Common myeloid progenitor, CD34-positive (primary cell): ENCODE measurements around the gene LYPLA2.
"Not testable (repeated sequence)": the region's sequence is repeated elsewhere in the genome, so short reads cannot be mapped to it uniquely, and the experiment has no call there.

Source experiments
- CTCF ChIA-PET: fragments of 350-600 bp; sonication (Branson Sonifier 250); formaldehyde crosslinking; loops from one replicate; lab custom pipeline; 2021; ENCODE audit warnings: antibody characterized with exemption; lab: Charles Lee
- POLR2A ChIA-PET: fragments of 350-600 bp; sonication (Branson Sonifier 250); formaldehyde crosslinking; loops from one replicate; lab custom pipeline; 2021; ENCODE audit warnings: antibody characterized with exemption; lab: Charles Lee
- DNase-seq, 3 donors: peaks; one replicate each; pipeline versions ENCODE4 v3.0.0 to v3.0.0-alpha.2; 2013
- H3K27ac ChIP-seq, 2 experiments: 1 replicate in 1 of 2; 2 replicates in 1 of 2; pipeline ENCODE4 v1.7.0; 2013; ENCODE audit warnings: inconsistent platforms in 2 of 2, low read length in 2 of 2, mild to moderate bottlenecking in 2 of 2, low read depth in 1 of 2, moderate library complexity in 1 of 2; ENCODE audit not compliant: severe bottlenecking in 2 of 2, insufficient read depth in 1 of 2, poor library complexity in 1 of 2
- H3K27me3 ChIP-seq, 5 experiments: replicated peaks in 2 of 5; 1 replicate in 3 of 5; 2 replicates in 2 of 5; pipeline versions ENCODE4 v1.6.1 to v1.7.0; 2013; ENCODE audit warnings: low read length in 4 of 5, mild to moderate bottlenecking in 2 of 5, moderate library complexity in 2 of 5, inconsistent platforms in 1 of 5; ENCODE audit not compliant: insufficient read depth in 5 of 5, control insufficient read depth in 4 of 5
- H3K36me3 ChIP-seq, 4 experiments: 1 replicate in 2 of 4; 2 replicates in 2 of 4; pipeline versions ENCODE4 v1.6.1 to v1.7.0; 2013; ENCODE audit warnings: low read length in 3 of 4, control low read depth in 1 of 4, mild to moderate bottlenecking in 1 of 4; ENCODE audit not compliant: control insufficient read depth in 4 of 4, insufficient read depth in 4 of 4
- H3K4me1 ChIP-seq, 4 experiments: 1 replicate in 3 of 4; 2 replicates in 1 of 4; pipeline versions ENCODE4 v1.6.1 to v1.7.1; 2013; ENCODE audit warnings: low read length in 3 of 4, mild to moderate bottlenecking in 3 of 4, control low read depth in 1 of 4, inconsistent platforms in 1 of 4, moderate library complexity in 1 of 4; ENCODE audit not compliant: control insufficient read depth in 4 of 4, insufficient read depth in 4 of 4; ENCODE audit errors: control extremely low read depth in 1 of 4
- H3K4me3 ChIP-seq, 7 experiments: 1 replicate in 4 of 7; 2 replicates in 3 of 7; pipeline versions ENCODE4 v1.5.1 to v1.7.0; 2013; ENCODE audit warnings: mild to moderate bottlenecking in 7 of 7, low read length in 6 of 7, moderate library complexity in 6 of 7, inconsistent platforms in 2 of 7, low read depth in 2 of 7, control low read depth in 1 of 7; ENCODE audit not compliant: insufficient read depth in 4 of 7, control insufficient read depth in 1 of 7; ENCODE audit errors: extremely low read depth in 1 of 7
- H3K9me3 ChIP-seq, 5 experiments: 1 replicate in 4 of 5; 2 replicates in 1 of 5; pipeline versions ENCODE4 v1.6.1 to v1.7.1; 2013; ENCODE audit warnings: low read length in 4 of 5, mild to moderate bottlenecking in 2 of 5, inconsistent platforms in 1 of 5, low read depth in 1 of 5, moderate library complexity in 1 of 5; ENCODE audit not compliant: control insufficient read depth in 4 of 5, insufficient read depth in 2 of 5; ENCODE audit errors: control extremely low read depth in 1 of 5
- WGBS: methylation state at CpG from one replicate; pipeline ENCODE4 v1.1.5; 2013; ENCODE audit not compliant: insufficient coverage; 5-methylcytosine and 5-hydroxymethylcytosine counted together

The LYPLA2 gene

DNA sequence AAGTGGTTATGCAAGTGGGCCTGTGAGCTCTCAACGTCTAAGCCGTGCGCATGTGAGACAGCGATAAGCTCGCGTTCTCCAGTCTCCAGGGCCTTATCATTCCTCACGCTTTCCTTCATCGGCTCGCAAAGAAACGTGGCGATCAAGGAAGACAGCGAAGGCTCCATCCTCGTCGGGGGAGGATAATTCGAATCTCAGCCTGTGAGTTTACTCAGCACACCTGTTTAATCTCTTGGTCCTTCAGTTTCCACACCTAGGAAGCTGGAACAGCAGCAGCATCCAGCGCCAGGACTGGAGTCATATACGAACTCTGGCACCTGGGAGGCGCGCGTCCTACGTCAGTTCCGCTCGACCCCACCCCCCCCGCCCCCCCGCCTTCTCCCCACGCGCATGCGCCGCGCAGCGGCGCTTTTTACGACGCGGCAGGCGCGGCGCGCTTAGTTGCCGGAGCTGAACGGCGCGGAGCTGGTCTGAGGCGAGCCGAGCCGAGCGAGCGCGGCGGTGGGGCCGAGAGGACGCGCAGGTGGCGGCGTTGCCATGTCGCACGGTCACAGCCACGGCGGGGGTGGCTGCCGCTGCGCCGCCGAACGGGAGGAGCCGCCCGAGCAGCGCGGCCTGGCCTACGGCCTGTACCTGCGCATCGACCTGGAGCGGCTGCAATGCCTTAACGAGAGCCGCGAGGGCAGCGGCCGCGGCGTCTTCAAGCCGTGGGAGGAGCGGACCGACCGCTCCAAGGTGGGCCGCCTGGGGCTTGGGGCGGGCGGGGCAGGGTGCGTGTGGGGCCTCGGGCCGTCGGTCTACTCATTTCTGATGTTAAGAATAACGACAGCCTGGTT, 12.7 kb upstream of the LYPLA2 start, which contains the start of gene PITHD1:
Gene PITHD1 (plus strand): TSS at position 440 of the 836 bp plus-strand sequence. CDS start 98 bp downstream, at position 538.
- POLR2A ChIA-PET = interaction anchor here (0.5 to 1.4 kb wide), 9 partner anchors 8 to 282 kb away, joined by 3 to 6 read pairs (median 3); partner anchors contain the start of gene LYPLA2
- peak within 1 kb of the TSS; percentile 89 to 95 for H3K27ac ChIP-seq
- no peaks in the 10 kb centered on the region for H3K27me3 ChIP-seq
- peaks cover 0 to 14% (median 7%) of the 10 kb centered on the region in 4 experiments for H3K36me3 ChIP-seq
- peak; percentile 90 to 94 (median 91) for DNase-seq
- under 1% methylated on average over 66 of the region's 91 CpGs for WGBS
- no peaks in the 10 kb centered on the region for H3K9me3 ChIP-seq
- peak within 1 kb of the TSS; percentile 81 to 95 (median 90) for H3K4me3 ChIP-seq
- H3K4me1 ChIP-seq = peaks cover 10 to 31% (median 19%) of the 10 kb centered on the region in 4 experiments
- CTCF ChIA-PET = interaction anchor here (0.5 to 4.7 kb wide), 10 partner anchors 8 to 91 kb away, joined by 3 to 28 read pairs (median 4); partner anchors contain the start of gene GALE

- 100% methylated on average over 1 of the region's 3 CpGs for WGBS
- H3K27ac ChIP-seq = peak overlapping the region in 1 of 2 experiments; percentile 95
- peaks cover 2 to 26% (median 14%) of the 10 kb centered on the region in 4 experiments for H3K36me3 ChIP-seq
- POLR2A ChIA-PET = no interaction called here
- H3K4me1 ChIP-seq = peaks cover 10 to 31% (median 19%) of the 10 kb centered on the region in 4 experiments
- H3K27me3 ChIP-seq = no peaks in the 10 kb centered on the region
- H3K9me3 ChIP-seq = no peaks in the 10 kb centered on the region
- DNase-seq = no peak
- CTCF ChIA-PET = interaction anchor here (0.9 to 2.3 kb wide), 7 partner anchors 8 to 248 kb away, joined by 3 to 9 read pairs (median 5); partner anchors contain the start of gene LYPLA2
- H3K4me3 ChIP-seq = peak overlapping the region in 2 of 7 experiments; percentile 88 to 95
These were observed 11.0 kb upstream of the LYPLA2 start for GRCh38 chr1:23779826-23780371.

GRCh38 chr1:23783141-23783540, 7.8 kb upstream of the LYPLA2 start:
- H3K4me3 ChIP-seq, POLR2A ChIA-PET, H3K9me3 ChIP-seq, DNase-seq, H3K27ac ChIP-seq, H3K27me3 ChIP-seq: not testable (repeated sequence)
- Histone ChIP-seq H3K36me3 (peaks cover 12 to 53% (median 35%) of the 10 kb centered on the region in 4 experiments), H3K4me1 (peaks cover 7 to 16% (median 10%) of the 10 kb centered on the region in 4 experiments)
- WGBS = 100% methylated on average over 3 of the region's 11 CpGs
- CTCF ChIA-PET = interaction anchor here (1.0 to 1.2 kb wide), 2 partner anchors 11 to 12 kb away, joined by 3 read pairs; no protein-coding TSS in a partner anchor

GRCh38 chr1:23784846-23785245, 6.1 kb upstream of the LYPLA2 start:
- POLR2A ChIA-PET = no interaction called here
- Histone ChIP-seq H3K36me3 (peaks cover 12 to 56% (median 36%) of the 10 kb centered on the region in 4 experiments), H3K9me3 (no peaks in the 10 kb centered on the region), H3K27ac (no peak overlapping the region), H3K4me3 (no peak overlapping the region), H3K4me1 (peaks cover 0 to 6% (median 0%) of the 10 kb centered on the region in 4 experiments), H3K27me3 (no peaks in the 10 kb centered on the region)
- no peak for DNase-seq
- CTCF ChIA-PET = no interaction called here
- 100% methylated on average over 3 of the region's 4 CpGs for WGBS

GRCh38 chr1:23787701-23788100, 3.2 kb upstream of the LYPLA2 start:
- 96% methylated on average over 3 of the region's 3 CpGs for WGBS
- Histone ChIP-seq H3K27ac (no peak overlapping the region), H3K4me1 (peaks cover 4 to 25% (median 22%) of the 10 kb centered on the region in 4 experiments), H3K9me3 (no peaks in the 10 kb centered on the region), H3K4me3 (no peak overlapping the region), H3K36me3 (peaks cover 12 to 43% (median 29%) of the 10 kb centered on the region in 4 experiments), H3K27me3 (no peaks in the 10 kb centered on the region)
- POLR2A ChIA-PET = no interaction called here
- DNase-seq = no peak
- CTCF ChIA-PET = interaction anchor here (1.1 to 1.8 kb wide), 7 partner anchors 8 to 129 kb away, joined by 3 to 7 read pairs (median 4); no protein-coding TSS in a partner anchor

DNA sequence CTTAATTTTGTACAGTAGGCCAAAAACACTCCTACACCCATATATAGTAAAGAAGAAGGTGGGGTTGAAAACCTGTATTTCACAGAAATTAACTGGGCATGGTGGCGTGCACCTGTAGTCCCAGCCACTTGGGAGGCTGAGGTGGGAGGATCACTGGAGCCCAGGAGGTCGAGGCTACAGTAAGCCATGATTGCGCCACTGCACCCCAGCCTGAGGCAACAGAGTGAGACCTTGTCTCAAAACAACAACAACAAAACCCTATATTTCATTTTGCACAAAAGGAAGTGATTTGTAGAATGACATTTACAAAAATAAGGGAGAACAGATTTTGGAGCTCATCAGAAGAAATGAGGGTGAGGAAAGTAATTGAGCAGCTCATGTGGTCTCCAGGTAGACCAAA, 2.2 kb upstream of the LYPLA2 start:
- POLR2A ChIA-PET = no interaction called here
- Histone ChIP-seq H3K27ac (no peak overlapping the region), H3K4me1 (peaks cover 4 to 35% (median 32%) of the 10 kb centered on the region in 4 experiments), H3K36me3 (peaks cover 10 to 50% (median 31%) of the 10 kb centered on the region in 4 experiments), H3K4me3 (no peak overlapping the region), H3K9me3 (no peaks in the 10 kb centered on the region), H3K27me3 (no peaks in the 10 kb centered on the region)
- WGBS = no CpG with 5 or more reads among the region's 3 CpGs
- CTCF ChIA-PET = interaction anchor here (1.1 to 1.8 kb wide), 6 partner anchors 9 to 37 kb away, joined by 3 to 7 read pairs (median 4); no protein-coding TSS in a partner anchor
- DNase-seq = no peak
